ENCODE results near the gene SEMA5B.

DNA sequence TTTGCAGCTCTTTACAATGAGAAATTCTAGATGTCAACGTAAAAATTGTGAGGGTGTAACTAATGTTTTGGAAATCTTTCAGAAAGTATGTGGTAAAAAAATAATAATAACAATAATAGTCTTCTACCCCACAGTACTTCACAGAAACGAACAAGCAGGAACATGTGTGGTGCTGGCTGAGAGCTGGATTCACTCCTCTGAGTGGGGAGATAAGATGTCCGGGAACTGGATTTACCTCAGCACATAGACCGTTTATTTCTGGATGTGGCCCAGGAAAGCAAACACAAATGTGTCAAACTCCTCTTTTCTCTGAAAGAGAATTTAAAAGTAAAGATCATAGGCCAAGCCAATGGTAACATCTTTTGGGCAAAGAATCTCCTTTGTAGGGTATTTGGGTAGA lies 129.3 kb downstream of the SEMA5B start:
- TF ChIP-seq, protein P1, sequence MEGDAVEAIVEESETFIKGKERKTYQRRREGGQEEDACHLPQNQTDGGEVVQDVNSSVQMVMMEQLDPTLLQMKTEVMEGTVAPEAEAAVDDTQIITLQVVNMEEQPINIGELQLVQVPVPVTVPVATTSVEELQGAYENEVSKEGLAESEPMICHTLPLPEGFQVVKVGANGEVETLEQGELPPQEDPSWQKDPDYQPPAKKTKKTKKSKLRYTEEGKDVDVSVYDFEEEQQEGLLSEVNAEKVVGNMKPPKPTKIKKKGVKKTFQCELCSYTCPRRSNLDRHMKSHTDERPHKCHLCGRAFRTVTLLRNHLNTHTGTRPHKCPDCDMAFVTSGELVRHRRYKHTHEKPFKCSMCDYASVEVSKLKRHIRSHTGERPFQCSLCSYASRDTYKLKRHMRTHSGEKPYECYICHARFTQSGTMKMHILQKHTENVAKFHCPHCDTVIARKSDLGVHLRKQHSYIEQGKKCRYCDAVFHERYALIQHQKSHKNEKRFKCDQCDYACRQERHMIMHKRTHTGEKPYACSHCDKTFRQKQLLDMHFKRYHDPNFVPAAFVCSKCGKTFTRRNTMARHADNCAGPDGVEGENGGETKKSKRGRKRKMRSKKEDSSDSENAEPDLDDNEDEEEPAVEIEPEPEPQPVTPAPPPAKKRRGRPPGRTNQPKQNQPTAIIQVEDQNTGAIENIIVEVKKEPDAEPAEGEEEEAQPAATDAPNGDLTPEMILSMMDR (IDR thresholded peaks at IDR 0.05; ENCODE audit: extremely low read depth in 1 of 2, insufficient read depth in 1 of 2, low read depth in 1 of 2, low read length in 2 of 2): no peak
- no peak for TF ChIP-seq POLR2A (IDR thresholded peaks at IDR 0.05; ENCODE audit: low read depth, low read length)
- TF ChIP-seq EZH2 (IDR thresholded peaks at IDR 0.05; ENCODE audit: borderline replicate concordance, low read depth, low read length, severe bottlenecking): no peak
- TF ChIP-seq, protein P2, sequence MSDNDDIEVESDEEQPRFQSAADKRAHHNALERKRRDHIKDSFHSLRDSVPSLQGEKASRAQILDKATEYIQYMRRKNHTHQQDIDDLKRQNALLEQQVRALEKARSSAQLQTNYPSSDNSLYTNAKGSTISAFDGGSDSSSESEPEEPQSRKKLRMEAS (IDR thresholded peaks at IDR 0.05; ENCODE audit: insufficient read depth, insufficient read length): no peak
- TF ChIP-seq POLR2AphosphoS5 (IDR thresholded peaks at IDR 0.05; ENCODE audit: insufficient read depth, low read depth, low read length): no peak
- no peak for TF ChIP-seq JUN (IDR thresholded peaks at IDR 0.05; ENCODE audit: borderline replicate concordance, insufficient read depth, insufficient read length, low read depth)
- TF ChIP-seq MYC (IDR thresholded peaks at IDR 0.05; ENCODE audit: low read depth, low read length): no peak
- TF ChIP-seq GATA2 (IDR thresholded peaks at IDR 0.05; ENCODE audit: insufficient read depth, insufficient read length, low read depth, low read length): no peak

Data from endothelial cell of umbilical vein (primary cell).